NCI-H187 treated with DMSO at 0.1 percent for 48 hours (cell line): ENCODE results near the gene GRIP2.

Experiments
- DNase-seq: peaks from one replicate; lab custom pipeline; 2025; lab: John Stamatoyannopoulos, UW

GRIP2 gene

GRCh38 chr3:14465425-14465824, 74.7 kb downstream of the GRIP2 start:
- no peak for DNase-seq

- DNase-seq: no peak
These were observed 75.6 kb downstream of the GRIP2 start for GRCh38 chr3:14464521-14464920.

GRCh38 chr3:14464141-14464465, 76.0 kb downstream of the GRIP2 start:
- no peak for DNase-seq

GRCh38 chr3:14463330-14464140, 76.6 kb downstream of the GRIP2 start:
- no peak for DNase-seq

- no peak for DNase-seq
These were observed 77.4 kb downstream of the GRIP2 start for GRCh38 chr3:14462738-14463137.

GRCh38 chr3:14461748-14462324, 78.3 kb downstream of the GRIP2 start:
- DNase-seq: no peak

- DNase-seq: no peak
These were observed 79.0 kb downstream of the GRIP2 start for GRCh38 chr3:14461006-14461747.

- DNase-seq: no peak
These were observed 79.7 kb downstream of the GRIP2 start for GRCh38 chr3:14460342-14461005.

- DNase-seq: no peak
These were observed 80.4 kb downstream of the GRIP2 start for GRCh38 chr3:14459787-14460186.

- no peak for DNase-seq
These were observed 80.8 kb downstream of the GRIP2 start for GRCh38 chr3:14459384-14459783.

GRCh38 chr3:14458434-14459275, 81.5 kb downstream of the GRIP2 start:
- no peak for DNase-seq

- no peak for DNase-seq
These were observed 82.1 kb downstream of the GRIP2 start for GRCh38 chr3:14457999-14458398.

- no peak for DNase-seq
These were observed 82.7 kb downstream of the GRIP2 start for GRCh38 chr3:14457481-14457880.

GRCh38 chr3:14456794-14457193, 83.3 kb downstream of the GRIP2 start:
- no peak for DNase-seq

- no peak for DNase-seq
These were observed 84.4 kb downstream of the GRIP2 start for GRCh38 chr3:14455571-14456317.

- no peak for DNase-seq
These were observed 85.4 kb downstream of the GRIP2 start for GRCh38 chr3:14454639-14455310.

- DNase-seq: no peak
These were observed 86.1 kb downstream of the GRIP2 start for GRCh38 chr3:14453876-14454638.

- DNase-seq: no peak
These were observed 87.1 kb downstream of the GRIP2 start for GRCh38 chr3:14452740-14453710.
